ENCODE results near the gene HLA-DOB.
"Not testable (repeated sequence)": the region's sequence is repeated elsewhere in the genome, so short reads cannot be mapped to it uniquely, and the experiment has no call there.

The HLA-DOB gene

GRCh38 chr6:32807020-32807580 lies 9.7 kb downstream of the HLA-DOB start:
- DNase-seq (ENCODE audit: low read depth), result no peak

DNA sequence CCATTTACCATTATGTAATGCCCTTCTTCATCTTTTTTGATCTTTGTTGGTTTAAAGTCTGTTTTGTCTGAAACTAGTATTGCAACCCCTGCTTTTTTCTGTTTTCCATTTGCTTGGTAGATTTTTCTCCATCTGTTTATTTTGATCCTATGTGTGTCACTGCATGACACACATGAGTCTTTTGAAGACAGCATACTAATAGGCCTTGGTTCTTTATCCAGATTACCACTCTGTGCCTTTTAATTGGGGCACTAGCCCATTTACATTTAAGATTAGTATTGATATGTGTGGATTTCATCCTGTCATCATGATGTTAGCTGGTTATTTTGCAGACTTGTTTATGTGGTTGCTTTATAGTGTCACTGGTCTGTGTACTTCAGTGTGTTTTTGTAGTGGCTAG lies 11.4 kb downstream of the HLA-DOB start:
- not testable (repeated sequence) for DNase-seq (ENCODE audit: low read depth)

GRCh38 chr6:32803416-32803815 lies 13.4 kb downstream of the HLA-DOB start:
- DNase-seq (ENCODE audit: low read depth), result no peak

DNA sequence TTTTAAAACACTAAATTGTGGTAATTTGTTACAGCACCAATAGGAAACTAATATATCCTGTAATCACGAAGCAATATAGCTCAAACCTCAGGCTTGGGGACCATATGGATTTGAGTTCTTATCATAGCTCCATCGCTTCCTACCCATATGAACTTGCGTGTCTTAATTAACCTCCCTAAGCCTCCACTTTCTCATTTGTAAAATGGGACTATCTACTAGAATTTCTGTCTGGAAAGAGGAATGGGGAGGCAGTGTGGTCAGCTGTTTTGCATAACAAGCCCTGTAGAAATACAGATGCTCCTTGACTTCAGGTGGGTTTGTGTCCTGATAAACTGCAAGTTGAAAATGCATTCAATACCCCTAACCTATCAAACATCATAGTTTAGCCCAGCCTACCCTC lies 17.1 kb downstream of the HLA-DOB start:
- no peak for DNase-seq (ENCODE audit: low read depth)

DNA sequence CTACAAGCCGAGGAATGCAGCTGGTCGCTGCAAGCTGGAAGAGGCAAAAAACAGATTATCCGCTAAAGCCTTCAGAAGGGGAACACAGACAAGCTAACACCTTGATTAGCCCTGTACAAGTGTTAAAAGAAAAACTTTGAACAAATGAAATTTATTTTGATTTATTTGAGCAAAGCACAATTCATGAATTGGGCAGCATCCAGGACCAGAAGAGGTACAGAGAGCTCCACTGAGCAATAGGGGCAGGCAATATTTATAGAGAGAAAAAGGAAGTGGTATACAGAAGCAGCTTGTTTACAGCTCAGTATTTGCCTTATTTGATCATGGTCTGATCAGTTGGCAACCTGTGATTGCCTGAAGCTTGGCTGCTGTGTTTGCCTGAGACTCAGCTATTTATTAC lies 17.6 kb downstream of the HLA-DOB start:
- no peak for DNase-seq (ENCODE audit: low read depth)

DNA sequence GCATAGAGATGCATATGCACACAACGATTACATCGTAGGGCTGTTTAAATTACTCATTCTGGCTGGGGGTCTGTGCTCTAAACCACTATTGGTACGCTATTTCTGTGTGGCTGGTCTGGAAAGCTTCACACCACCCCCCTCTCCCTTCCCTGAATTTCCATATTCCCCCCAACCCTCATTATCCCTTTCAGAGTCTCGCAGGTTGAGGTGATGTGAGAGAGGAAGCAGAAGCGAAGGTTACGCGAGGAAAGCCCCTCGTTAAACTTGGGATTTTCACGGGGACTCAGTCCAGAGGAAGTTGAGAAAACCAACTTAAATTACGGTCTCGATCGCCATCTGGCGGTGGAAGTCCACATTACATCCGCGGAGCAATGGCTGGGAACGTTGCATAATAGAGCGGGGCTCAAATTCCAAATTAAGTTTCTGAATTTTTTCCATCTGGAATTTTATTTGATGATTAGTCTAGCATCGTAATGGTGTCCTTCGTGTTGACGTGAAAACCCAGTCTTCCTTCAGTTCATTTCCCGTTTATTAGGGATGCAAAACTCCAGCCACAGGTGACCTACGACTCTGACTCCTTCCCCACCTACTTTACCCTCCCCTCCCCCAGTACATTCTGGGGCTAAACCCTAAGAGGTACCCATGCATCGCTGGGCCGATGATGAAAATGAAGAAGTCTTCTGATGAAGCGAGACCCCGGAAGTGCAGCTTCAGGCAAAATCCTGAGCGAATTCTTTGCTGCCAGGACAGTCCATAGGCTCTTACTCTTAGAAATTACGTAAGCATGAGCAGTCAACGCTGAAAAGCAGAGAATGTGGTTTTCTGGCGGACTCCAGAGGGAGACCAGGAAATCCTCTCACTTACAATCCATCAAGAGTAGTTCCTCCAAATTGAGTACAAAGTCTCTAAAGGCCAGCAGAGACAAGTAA lies 19.7 kb downstream of the HLA-DOB start:
- peak; percentile 64 for DNase-seq (ENCODE audit: low read depth)

GRCh38 chr6:32794510-32794909 lies 22.3 kb downstream of the HLA-DOB start:
- DNase-seq (ENCODE audit: low read depth), result no peak

GRCh38 chr6:32792901-32793435 lies 23.8 kb downstream of the HLA-DOB start:
- DNase-seq (ENCODE audit: low read depth), result no peak

DNA sequence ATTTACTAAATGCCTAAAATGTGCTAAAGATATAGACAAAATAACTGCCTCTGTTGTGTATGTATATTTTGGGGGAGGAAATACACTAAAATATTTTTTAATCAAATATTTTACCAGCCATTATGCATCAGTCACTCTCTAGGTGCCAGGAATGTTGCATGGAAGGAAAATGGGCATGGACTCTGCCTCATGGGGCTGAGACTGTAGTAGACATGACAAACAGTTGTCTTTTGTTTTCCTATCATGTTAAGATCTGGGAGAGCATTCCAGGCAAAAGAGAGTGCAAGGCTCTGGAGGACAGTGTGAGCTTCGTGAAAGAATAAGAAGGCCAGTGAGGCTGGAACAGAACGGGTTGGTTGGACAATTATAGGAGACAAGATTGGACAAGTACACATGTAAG lies 26.5 kb downstream of the HLA-DOB start:
- no peak for DNase-seq (ENCODE audit: low read depth)

GRCh38 chr6:32785781-32786533 lies 30.8 kb downstream of the HLA-DOB start:
- no peak for DNase-seq (ENCODE audit: low read depth)

DNA sequence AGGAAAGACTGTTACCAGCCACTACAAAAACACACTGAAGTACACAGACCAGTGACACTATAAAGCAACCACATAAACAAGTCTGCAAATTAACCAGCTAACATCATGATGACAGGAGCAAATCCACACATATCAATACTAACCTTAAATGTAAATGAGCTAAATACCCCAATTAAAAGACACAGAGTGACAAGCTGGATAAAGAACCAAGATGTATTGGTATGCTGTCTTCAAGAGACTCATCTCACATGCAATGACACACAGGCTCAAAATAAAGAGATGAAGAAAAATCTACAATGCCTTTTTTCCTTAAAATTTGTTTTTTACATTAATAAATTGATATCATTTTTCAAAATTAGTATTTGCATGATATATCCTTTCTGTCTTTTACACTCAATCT lies 33.9 kb downstream of the HLA-DOB start:
- not testable (repeated sequence) for DNase-seq (ENCODE audit: low read depth)

DNA sequence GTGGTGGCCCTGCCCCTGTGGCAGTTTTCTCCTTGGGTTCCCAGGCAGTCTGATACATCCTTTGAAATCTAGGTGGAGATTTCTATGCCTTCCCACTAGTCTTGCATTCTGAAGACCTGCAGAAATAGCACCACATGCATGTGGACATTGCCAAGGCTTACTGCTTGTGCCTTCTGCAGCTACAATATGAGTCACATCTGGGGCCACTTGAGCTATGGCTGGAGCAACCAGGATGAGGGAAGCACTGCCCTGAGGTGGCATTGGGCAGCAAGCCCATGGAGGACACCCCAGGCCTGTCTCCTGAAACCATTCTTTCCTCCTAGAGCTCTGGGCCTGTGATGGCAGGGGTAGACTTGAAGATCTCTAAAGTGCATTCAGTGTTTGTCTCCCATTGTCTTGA lies 37.8 kb downstream of the HLA-DOB start:
- no peak for DNase-seq (ENCODE audit: low read depth)

GRCh38 chr6:32775071-32775470 lies 41.7 kb downstream of the HLA-DOB start:
- no peak for DNase-seq (ENCODE audit: low read depth)

DNA sequence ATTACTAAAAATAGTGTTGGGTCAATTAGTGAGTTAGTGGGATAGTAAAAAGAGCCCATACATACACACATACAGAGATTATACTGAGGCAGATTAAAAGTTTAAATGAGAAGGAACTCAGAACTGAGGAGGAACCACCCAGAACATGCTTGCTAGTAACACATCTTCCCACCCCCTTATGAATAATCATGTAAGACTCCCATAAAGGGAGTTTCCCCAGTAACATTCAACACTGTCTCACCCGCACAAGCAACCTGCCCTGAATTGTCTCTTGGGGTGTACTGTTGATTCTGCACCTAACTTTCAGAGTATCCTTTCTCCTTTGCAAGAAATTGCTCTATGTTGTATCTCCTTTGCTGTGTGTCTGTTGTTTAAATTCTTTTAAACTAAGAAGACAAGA lies 42.4 kb downstream of the HLA-DOB start:
- DNase-seq (ENCODE audit: low read depth), result no peak

- DNase-seq (ENCODE audit: low read depth), result no peak
Measured at GRCh38 chr6:32772656-32773055, 44.1 kb downstream of the HLA-DOB start.

GRCh38 chr6:32764048-32764447 lies 52.8 kb downstream of the HLA-DOB start:
- DNase-seq (ENCODE audit: low read depth), result no peak

DNA sequence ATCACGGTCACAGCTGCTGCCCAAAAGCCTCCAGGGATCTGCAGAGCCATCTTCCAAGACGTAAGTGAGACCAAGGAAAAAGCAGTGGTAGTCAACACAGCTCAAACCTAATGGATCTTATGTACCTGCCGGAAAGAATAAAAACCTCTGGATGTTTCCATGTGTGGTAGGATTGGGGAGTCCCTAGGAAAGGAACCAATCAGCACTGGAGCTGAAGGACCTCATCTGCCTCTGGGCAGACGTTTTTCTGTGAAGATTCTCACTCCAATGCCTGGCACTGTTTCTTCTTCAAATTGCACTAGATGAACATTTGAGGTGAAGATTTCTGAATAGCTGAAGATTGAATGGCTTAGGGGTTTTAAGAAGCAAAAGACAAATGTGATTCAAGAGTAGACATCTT lies 53.4 kb downstream of the HLA-DOB start, which contains the start of gene HLA-DQB2:
Gene HLA-DQB2, minus strand, starts transcription at position 112 of the 400 bp plus-strand sequence. Its CDS starts 62 bp downstream, at position 50.
- DNase-seq (ENCODE audit: low read depth), result no peak
